Head of caudate nucleus (tissue), 42 donors: ENCODE results near the gene BMP2.

Experiments
- DNase-seq, 42 donors: peaks; one replicate each; pipeline versions ENCODE4 v3.0.0 to v3.0.0-alpha.2; 2020 to 2021; ENCODE audit warnings: mixed read lengths in 7 of 42
- intact Hi-C: fragments of 100-400 bp; cut with DNase I; formaldehyde crosslinking; loops from one replicate; pipeline ENCODE4 v1.15.0; 2022

BMP2 gene

GRCh38 chr20:6765469-6766058, 1.9 kb upstream of the BMP2 start:
- intact Hi-C loops = no loop called here
- peak in 11 of 42 donors; percentile 2 to 40 (median 15) for DNase-seq

GRCh38 chr20:6766433-6766832, 1.1 kb upstream of the BMP2 start:
- intact Hi-C loops = no loop called here
- peak in 4 of 42 donors; percentile 4 to 44 (median 18) for DNase-seq

- intact Hi-C loops = no loop called here
- DNase-seq = no peak
Measured at GRCh38 chr20:6767126-6767535, 355 bp upstream of the BMP2 start.

- DNase-seq = peak in 32 of 42 donors; percentile 13 to 70 (median 28)
- intact Hi-C loops = no loop called here
Measured at GRCh38 chr20:6768228-6769140, 998 bp downstream of the BMP2 start.

- peak in 28 of 42 donors; percentile 2 to 50 (median 14) for DNase-seq
- intact Hi-C loops = no loop called here
Measured at GRCh38 chr20:6769903-6770785, 2.7 kb downstream of the BMP2 start.

- intact Hi-C loops = no loop called here
- DNase-seq = no peak
Measured at GRCh38 chr20:6770786-6771100, 3.3 kb downstream of the BMP2 start.

GRCh38 chr20:6780433-6781190, 13.1 kb downstream of the BMP2 start:
- intact Hi-C loops = no loop called here

GRCh38 chr20:6783752-6784151, 16.3 kb downstream of the BMP2 start:
- intact Hi-C loops = no loop called here
- DNase-seq = no peak

More at GRCh38 chr20:6780433-6781190, 13.1 kb downstream of the BMP2 start:
- DNase-seq = peak in 4 of 42 donors; percentile 2 to 21 (median 12)

- no peak for DNase-seq
- intact Hi-C loops = no loop called here
Measured at GRCh38 chr20:6784210-6784631, 16.7 kb downstream of the BMP2 start.

- intact Hi-C loops = no loop called here
- DNase-seq = no peak
Measured at GRCh38 chr20:6784767-6785166, 17.3 kb downstream of the BMP2 start.

- intact Hi-C loops = no loop called here
- DNase-seq = no peak
Measured at GRCh38 chr20:6786548-6786947, 19.1 kb downstream of the BMP2 start.

GRCh38 chr20:6792789-6793188, 25.3 kb downstream of the BMP2 start:
- intact Hi-C loops = no loop called here
- no peak for DNase-seq

GRCh38 chr20:6802227-6802626, 34.7 kb downstream of the BMP2 start:
- DNase-seq = no peak
- intact Hi-C loops = no loop called here

GRCh38 chr20:6806275-6806674, 38.8 kb downstream of the BMP2 start:
- intact Hi-C loops = no loop called here
- DNase-seq = no peak

GRCh38 chr20:6811262-6812035, 44.0 kb downstream of the BMP2 start:
- intact Hi-C loops = no loop called here
- no peak for DNase-seq

- no peak for DNase-seq
- intact Hi-C loops = no loop called here
Measured at GRCh38 chr20:6812530-6812929, 45.0 kb downstream of the BMP2 start.

GRCh38 chr20:6814945-6815344, 47.5 kb downstream of the BMP2 start:
- intact Hi-C loops = no loop called here
- DNase-seq = no peak
